Anterior cingulate cortex (tissue), 58 donors: ENCODE results near the gene TLE3.
A peak's percentile ranks its signal among the peaks of the same experiment; 100 is the strongest.

Experiments used
- DNase-seq, 58 donors: peaks; one replicate each; lab custom pipeline; 2025; lab: John Stamatoyannopoulos, UW

TLE3 gene

GRCh38 chr15:70018646-70019600 is 78.8 kb downstream of the TLE3 start:
- DNase-seq: no peak

GRCh38 chr15:70017801-70018200 is 79.9 kb downstream of the TLE3 start:
- DNase-seq: no peak

DNA sequence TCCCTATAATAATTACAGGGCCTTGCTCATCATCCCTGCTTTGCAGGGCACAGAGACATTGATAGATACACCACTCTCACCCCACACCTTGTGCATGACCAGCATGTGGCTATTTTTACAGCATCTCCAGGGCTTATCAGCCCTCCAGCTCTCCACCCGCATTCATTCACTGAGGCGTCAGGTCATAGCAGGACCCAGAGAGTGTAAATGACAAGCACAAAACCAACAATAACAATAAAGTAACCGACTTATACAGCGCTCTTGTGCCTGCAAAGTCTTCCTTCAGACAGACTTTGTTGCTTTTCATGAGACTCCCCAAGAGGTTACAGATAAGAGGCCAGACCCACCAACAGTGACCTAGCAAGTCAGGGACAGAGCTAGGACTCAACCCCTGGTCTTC is 80.7 kb downstream of the TLE3 start:
- no peak for DNase-seq

- no peak for DNase-seq
These were observed 81.2 kb downstream of the TLE3 start for GRCh38 chr15:70016511-70016994.

GRCh38 chr15:70014860-70015490 is 82.7 kb downstream of the TLE3 start:
- no peak for DNase-seq

GRCh38 chr15:70014331-70014730 is 83.4 kb downstream of the TLE3 start:
- DNase-seq: no peak

DNA sequence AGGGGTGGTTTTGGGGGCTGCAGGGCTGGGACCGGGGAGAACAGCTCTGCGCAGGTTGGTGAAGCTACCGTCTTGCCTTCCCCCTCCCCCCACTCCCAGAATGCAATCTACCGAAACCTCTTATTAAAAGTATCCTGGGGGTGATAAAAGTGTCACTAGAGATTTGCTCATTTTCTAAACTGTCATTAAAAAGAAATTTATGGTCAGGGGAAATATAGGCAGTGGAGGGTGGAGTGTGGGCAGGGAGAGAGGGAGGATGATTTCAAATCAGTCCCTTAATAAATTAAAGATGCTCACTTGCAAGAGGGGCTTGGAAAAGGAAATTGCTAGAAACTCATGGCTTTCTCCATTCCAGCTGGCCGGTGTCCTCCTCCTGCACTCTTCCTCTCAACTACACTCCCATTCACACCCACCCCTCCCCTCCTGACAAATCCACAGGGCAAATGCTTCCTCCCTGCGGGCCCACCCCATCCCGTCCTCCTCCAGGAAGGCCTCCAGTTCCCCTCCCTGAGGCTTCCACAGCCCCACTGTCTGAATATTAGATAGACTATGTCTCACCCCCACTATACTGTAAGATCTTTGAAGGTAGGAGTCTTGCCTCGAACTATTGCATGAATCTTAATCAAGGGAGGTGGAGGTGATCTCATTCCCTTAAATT is 83.9 kb downstream of the TLE3 start:
- no peak for DNase-seq

DNA sequence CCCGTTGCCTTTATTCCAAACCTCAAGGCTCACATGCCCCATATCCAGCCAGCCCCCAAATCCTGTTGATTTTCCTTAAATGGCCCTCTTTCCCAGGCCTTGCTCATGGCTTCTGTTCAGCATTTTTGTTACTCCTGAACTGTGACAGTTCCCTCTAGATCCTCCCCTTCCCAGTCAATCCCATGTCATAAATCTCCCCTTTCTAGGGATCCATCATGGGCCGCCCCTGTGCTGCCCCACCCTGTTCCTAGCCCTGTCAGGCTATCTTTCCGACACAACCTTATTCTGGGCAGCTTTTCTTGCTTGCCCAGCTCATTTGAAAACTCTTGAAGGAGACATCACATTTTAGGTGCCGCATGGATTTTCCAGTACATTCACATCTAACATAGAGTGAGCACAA is 84.8 kb downstream of the TLE3 start:
- no peak for DNase-seq

DNA sequence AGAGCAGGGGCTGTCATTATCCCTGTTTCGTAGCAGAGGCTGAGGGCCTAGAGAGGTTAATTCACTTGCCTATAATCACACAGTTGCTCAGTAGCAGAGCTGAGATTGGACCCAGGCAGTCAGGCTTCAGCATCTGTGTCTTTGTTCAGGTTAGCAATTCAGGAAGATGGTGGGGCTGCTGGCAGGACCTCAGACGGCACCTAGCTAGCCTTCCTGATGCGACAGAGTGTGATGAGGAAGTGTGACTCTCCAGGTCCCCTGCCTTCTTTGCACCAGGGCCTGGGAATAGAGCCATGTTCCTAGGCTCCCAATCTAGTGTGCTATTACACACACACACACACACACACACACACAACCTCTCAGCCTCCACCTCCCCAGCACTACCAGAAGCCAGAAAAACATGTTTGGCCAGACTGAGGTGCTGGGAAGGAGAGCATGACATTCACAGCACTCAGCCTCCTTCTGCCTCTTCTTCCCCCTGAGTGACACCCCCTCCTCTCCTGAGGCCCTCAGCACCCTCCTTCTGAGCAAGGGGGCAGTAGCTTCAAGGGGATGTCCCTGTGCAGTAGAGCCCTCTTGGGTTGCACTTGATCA is 88.9 kb downstream of the TLE3 start:
- DNase-seq: no peak

- no peak for DNase-seq
These were observed 91.2 kb downstream of the TLE3 start for GRCh38 chr15:70006259-70007147.

- DNase-seq: no peak
These were observed 92.9 kb downstream of the TLE3 start for GRCh38 chr15:70004826-70005225.

DNA sequence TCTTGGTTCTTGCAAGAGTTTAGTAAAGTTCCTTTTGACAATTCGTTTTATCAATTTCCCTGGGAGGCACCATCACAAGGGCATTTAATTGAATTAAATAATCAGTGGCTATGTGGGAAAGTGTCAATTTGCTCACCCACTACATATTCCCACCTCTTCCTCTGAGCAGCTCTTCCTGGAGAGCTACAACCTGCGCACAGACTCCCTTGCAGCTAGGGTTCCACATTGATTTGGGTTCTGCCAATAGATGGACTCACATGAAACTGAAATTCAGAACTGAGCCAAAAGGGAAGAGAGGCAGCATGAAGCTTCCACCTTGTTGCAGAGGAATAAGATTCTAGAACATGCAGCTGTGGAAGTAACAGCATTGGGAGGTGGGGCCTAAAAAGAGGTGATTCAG is 94.8 kb downstream of the TLE3 start:
- no peak for DNase-seq

GRCh38 chr15:70001859-70002258 is 95.9 kb downstream of the TLE3 start:
- DNase-seq: no peak

DNA sequence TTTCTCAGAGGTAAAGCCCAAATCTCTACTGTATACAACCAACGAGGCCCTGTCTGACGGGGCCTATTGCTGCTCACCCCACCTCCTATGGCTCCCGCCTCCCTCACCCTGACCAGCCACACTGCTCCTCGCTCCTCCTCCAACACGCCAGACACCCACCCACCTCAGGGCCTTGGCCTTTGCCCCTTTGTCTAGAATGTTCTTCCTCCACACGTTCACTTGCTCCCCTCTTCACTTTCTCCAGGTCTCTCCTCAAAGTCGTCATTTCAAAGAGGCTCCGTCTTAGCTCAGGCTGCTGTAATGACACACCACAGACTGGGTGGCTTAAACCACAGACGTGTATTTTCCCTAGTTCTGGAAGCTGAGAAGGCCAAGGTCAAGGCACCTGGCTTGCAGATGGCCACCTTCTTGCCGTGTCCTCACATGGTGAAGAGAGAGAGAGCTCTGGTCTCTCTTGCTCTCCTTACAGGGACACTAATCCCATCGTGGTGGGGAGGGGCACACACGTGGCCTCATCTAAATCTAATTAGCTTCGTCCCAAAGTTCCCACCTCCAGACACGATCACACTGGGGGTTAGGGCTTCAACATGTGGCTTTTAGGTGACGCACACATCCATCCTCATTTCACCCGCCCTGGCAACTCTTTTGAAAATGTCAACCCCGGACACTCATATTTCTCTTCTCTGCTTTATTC is 98.2 kb downstream of the TLE3 start:
- no peak for DNase-seq

DNA sequence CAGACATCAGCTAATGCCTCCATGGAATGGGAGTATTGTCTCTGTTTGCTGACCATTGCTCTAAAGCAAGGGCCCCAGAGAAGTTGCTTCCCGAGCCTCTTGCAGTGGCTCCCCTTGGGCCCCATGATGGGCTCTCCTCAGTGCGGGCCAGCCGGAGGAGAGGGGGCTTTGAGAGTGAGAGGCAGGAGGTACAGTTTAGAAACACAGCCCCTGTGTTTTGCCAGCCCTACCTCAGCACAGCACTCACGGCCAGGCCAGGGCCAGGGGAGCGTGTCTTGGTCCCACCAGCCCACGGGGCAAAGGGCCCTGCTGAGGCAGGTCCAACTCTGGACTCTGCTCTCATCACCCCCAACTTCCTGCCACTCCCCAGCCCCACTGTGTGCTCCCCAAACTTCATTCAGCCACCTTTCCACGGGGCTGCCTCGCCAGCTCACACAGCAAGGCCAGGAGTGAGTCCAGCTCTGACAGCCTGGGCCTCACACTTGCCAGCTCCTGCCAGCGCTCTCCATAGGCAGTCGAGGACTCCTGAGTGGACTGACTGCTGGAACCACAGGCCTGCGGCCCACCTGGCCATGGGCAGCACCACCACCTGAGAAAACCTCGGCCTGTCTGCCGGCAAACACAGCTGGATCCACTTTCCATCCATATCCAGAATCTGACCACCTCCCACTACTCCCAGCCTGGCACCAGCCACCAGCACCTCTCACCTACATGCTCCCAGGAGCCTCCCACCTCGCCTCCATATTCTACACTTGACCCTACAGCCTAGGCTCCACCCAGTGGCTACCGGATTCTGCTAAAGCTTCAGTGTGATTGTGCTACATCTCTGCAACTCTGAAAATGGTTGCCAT is 99.0 kb downstream of the TLE3 start:
- DNase-seq: no peak

DNA sequence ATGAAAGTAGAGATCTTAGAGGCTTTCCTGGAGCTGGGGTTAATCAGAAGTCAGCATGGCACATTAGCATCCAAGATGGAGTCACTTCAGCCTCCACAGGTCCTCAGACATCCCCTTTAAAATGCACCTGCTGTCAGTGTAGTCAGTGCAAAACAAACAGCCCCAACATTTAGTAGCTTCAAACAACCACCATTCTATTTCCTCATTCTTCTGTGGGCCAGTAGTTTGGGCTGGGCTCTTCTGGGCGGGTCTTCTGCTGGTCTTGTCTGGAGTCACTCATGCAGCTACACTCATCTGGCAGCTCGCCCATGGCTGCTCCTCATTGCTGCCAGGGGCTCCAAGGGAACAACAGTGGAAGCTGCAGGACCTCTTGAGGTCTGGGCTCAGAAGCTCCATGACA is 99.9 kb downstream of the TLE3 start:
- DNase-seq: peak in 50 of 58 donors; percentile 5 to 84 (median 42)
